Osteoblast (primary cell): Measurements from ENCODE around the gene ANXA4. TPM values are rescaled to one million over a fixed set of nuclear protein-coding genes. Genes with fewer than 3 reads are reported as not detected.

Experiments used
- DNase-seq: peaks from one replicate; pipeline ENCODE4 v3.0.0; 2011; ENCODE audit warnings: low spot score, mixed read lengths; ENCODE audit not compliant: insufficient read length; ENCODE audit errors: missing footprints
- H2AFZ ChIP-seq: 2 replicates; pipeline ENCODE4 v1.6.0; 2011; ENCODE audit warnings: mild to moderate bottlenecking, low read length
- H3K27ac ChIP-seq: 2 replicates; pipeline ENCODE4 v1.5.1; 2011; ENCODE audit warnings: mild to moderate bottlenecking, low read depth, low read length, moderate library complexity
- H3K27me3 ChIP-seq: 2 replicates; pipeline ENCODE4 v1.6.0; 2012; ENCODE audit warnings: mild to moderate bottlenecking, control low read depth, inconsistent platforms, low read length, moderate library complexity; ENCODE audit not compliant: insufficient read depth
- H3K36me3 ChIP-seq: 2 replicates; pipeline ENCODE4 v1.5.1; 2011; ENCODE audit warnings: mild to moderate bottlenecking, low read length, control low read depth, moderate library complexity; ENCODE audit not compliant: insufficient read depth
- H3K4me1 ChIP-seq: 2 replicates; pipeline ENCODE4 v1.5.1; 2011; ENCODE audit warnings: mild to moderate bottlenecking, low read length, control low read depth, moderate library complexity; ENCODE audit not compliant: insufficient read depth
- H3K4me2 ChIP-seq: 2 replicates; pipeline ENCODE4 v1.6.0; 2011; ENCODE audit warnings: mild to moderate bottlenecking, low read length; ENCODE audit not compliant: insufficient read depth
- H3K4me3 ChIP-seq: fragments of 200-600 bp; sonication (generic); 3 replicates; pipeline ENCODE4 v1.5.1; 2012; ENCODE audit warnings: mild to moderate bottlenecking, low read length, inconsistent platforms; ENCODE audit not compliant: insufficient read depth
- H3K79me2 ChIP-seq: 2 replicates; pipeline ENCODE4 v1.6.0; 2012; ENCODE audit warnings: mild to moderate bottlenecking, low read length, control low read depth, inconsistent platforms; ENCODE audit not compliant: insufficient read depth
- H3K9me3 ChIP-seq: 2 replicates; pipeline ENCODE4 v1.5.1; 2011; ENCODE audit warnings: low read depth, low read length, control low read depth
- H4K20me1 ChIP-seq: 2 replicates; pipeline ENCODE4 v1.6.0; 2012; ENCODE audit warnings: mild to moderate bottlenecking, low read length, control low read depth; ENCODE audit not compliant: insufficient read depth
- CTCF ChIP-seq: IDR thresholded peaks from 2 replicates; pipeline ENCODE4 v1.5.1; 2011; ENCODE audit warnings: mild to moderate bottlenecking, low read depth, low read length, moderate library complexity; ENCODE audit errors: extremely low read depth
- total RNA-seq: library from RNA; depleted of rRNA; stranded (reverse); fragments of >200 nt; gene quantifications from 2 replicates; pipeline ENCODE4 v1.2.3, GENCODE V29; 2012

ANXA4 gene
- total RNA-seq, 1 donor: 38.4 TPM

GRCh38 chr2:69843993-69844392 is 102.1 kb downstream of the ANXA4 start:
- H2AFZ ChIP-seq: no peak overlapping the region
- no peaks in the 10 kb centered on the region for H3K4me1 ChIP-seq
- no peaks in the 10 kb centered on the region for H3K27me3 ChIP-seq
- H3K27ac ChIP-seq: no peak overlapping the region
- H3K4me2 ChIP-seq: no peak overlapping the region
- H3K9me3 ChIP-seq: no peaks in the 10 kb centered on the region
- no peak overlapping the region for H3K4me3 ChIP-seq
- no peak for DNase-seq
- H3K79me2 ChIP-seq: no peaks in the 10 kb centered on the region
- peaks cover 31% of the 10 kb centered on the region for H3K36me3 ChIP-seq
- no peak for TF ChIP-seq CTCF
- H4K20me1 ChIP-seq: no peaks in the 10 kb centered on the region

- H3K9me3 ChIP-seq: no peaks in the 10 kb centered on the region
- H3K36me3 ChIP-seq: peaks cover 33% of the 10 kb centered on the region
- H3K79me2 ChIP-seq: no peaks in the 10 kb centered on the region
- H4K20me1 ChIP-seq: no peaks in the 10 kb centered on the region
- H3K4me2 ChIP-seq: no peak overlapping the region
- H3K27ac ChIP-seq: no peak overlapping the region
- TF ChIP-seq CTCF: no peak
- DNase-seq: no peak
- no peak overlapping the region for H3K4me3 ChIP-seq
- no peak overlapping the region for H2AFZ ChIP-seq
- H3K27me3 ChIP-seq: no peaks in the 10 kb centered on the region
- no peaks in the 10 kb centered on the region for H3K4me1 ChIP-seq
Observed at GRCh38 chr2:69844560-69844959, 102.6 kb downstream of the ANXA4 start.

GRCh38 chr2:69846182-69847067 is 104.5 kb downstream of the ANXA4 start:
- Histone ChIP-seq H3K79me2 (no peaks in the 10 kb centered on the region), H3K27me3 (no peaks in the 10 kb centered on the region), H3K4me3 (no peak overlapping the region), H3K36me3 (peaks cover 39% of the 10 kb centered on the region), H2AFZ (no peak overlapping the region), H3K27ac (no peak overlapping the region), H4K20me1 (no peaks in the 10 kb centered on the region), H3K4me1 (no peaks in the 10 kb centered on the region), H3K9me3 (no peaks in the 10 kb centered on the region), H3K4me2 (no peak overlapping the region)
- no peak for TF ChIP-seq CTCF
- no peak for DNase-seq

- no peak for TF ChIP-seq CTCF
- DNase-seq: no peak
- Histone ChIP-seq H3K9me3 (no peaks in the 10 kb centered on the region), H3K4me3 (no peak overlapping the region), H3K27ac (no peak overlapping the region), H4K20me1 (no peaks in the 10 kb centered on the region), H3K27me3 (no peaks in the 10 kb centered on the region), H3K36me3 (peaks cover 39% of the 10 kb centered on the region), H3K4me1 (no peaks in the 10 kb centered on the region), H3K79me2 (no peaks in the 10 kb centered on the region), H3K4me2 (no peak overlapping the region), H2AFZ (no peak overlapping the region)
Observed at GRCh38 chr2:69847068-69847828, 105.3 kb downstream of the ANXA4 start.
